ENCODE measurements around the gene PGAM4.

Gene PGAM4

DNA sequence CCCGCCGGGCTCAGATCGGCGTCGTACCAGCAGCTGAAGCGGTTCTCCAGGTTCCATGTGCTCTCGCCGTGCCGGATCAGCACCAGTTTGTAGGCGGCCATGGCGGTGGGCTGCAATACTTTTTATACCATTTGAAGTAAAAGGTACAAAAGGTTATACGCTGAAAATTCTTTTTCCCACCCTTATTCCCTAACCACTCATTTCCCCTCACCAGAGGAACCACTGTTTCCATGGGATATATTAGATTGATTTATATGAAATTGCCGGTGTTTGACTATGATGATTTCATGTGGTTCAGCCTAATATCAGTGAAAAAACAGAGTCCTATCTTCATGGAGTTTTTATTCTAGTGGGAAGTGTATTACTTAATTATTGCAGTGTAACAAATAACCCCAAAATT, at the start of gene PGAM4:
TSS of gene PGAM4 (minus strand) at position 101 of the 400 bp plus-strand sequence. CDS start at position 101, 0 bp downstream.
- no CpG with 5 or more reads among the region's 13 CpGs for WGBS (ENCODE audit: insufficient coverage, insufficient read length)
- no peaks in the 10 kb centered on the region for H3K36me3 ChIP-seq (ENCODE audit: control insufficient read depth, insufficient read depth, low read length)
- no peaks in the 10 kb centered on the region for H3K27me3 ChIP-seq (ENCODE audit: control insufficient read depth, insufficient read depth, low read length)
- no peak within 1 kb of the TSS for H3K27ac ChIP-seq (ENCODE audit: low read length)
- no peak within 1 kb of the TSS for H3K4me3 ChIP-seq (ENCODE audit: low read length)
- no peak for DNase-seq (ENCODE audit: low read depth, low spot score)
- no peaks in the 10 kb centered on the region for H3K9me3 ChIP-seq (ENCODE audit: control insufficient read depth, insufficient read depth, low read length)
- no peaks in the 10 kb centered on the region for H3K4me1 ChIP-seq (ENCODE audit: control insufficient read depth, insufficient read depth, low read length)

DNA sequence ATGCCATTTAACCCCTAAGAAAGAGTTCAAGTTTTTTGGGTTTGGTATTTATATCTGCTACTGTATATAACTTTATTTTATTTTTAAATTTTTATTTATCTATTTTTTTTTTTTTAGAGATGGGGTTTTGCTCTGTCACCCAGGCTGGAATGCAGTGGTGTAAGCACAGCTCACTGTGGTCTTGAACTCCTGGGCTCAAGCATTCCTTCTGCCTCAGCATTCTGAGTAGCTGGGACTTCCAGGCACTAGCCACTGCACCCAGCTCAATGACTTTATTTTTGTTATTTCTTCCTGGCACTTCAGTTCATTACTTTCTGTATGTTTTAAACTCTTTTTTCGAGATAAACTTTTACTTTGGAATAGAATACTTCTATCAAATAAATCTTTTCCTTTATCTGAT, 42.4 kb upstream of the PGAM4 start:
- Histone ChIP-seq H3K4me1 (ENCODE audit: control insufficient read depth, insufficient read depth, low read length) (no peaks in the 10 kb centered on the region), H3K36me3 (ENCODE audit: control insufficient read depth, insufficient read depth, low read length) (no peaks in the 10 kb centered on the region), H3K9me3 (ENCODE audit: control insufficient read depth, insufficient read depth, low read length) (no peaks in the 10 kb centered on the region), H3K27me3 (ENCODE audit: control insufficient read depth, insufficient read depth, low read length) (no peaks in the 10 kb centered on the region), H3K4me3 (ENCODE audit: low read length) (no peak overlapping the region), H3K27ac (ENCODE audit: low read length) (no peak overlapping the region)
- no CpG with 5 or more reads among the region's 1 CpG for WGBS (ENCODE audit: insufficient coverage, insufficient read length)
- no peak for DNase-seq (ENCODE audit: low read depth, low spot score)

GRCh38 chrX:77979870-77980269, 10.4 kb upstream of the PGAM4 start:
- Histone ChIP-seq H3K27ac (ENCODE audit: low read length) (no peak overlapping the region), H3K4me3 (ENCODE audit: low read length) (no peak overlapping the region), H3K36me3 (ENCODE audit: control insufficient read depth, insufficient read depth, low read length) (no peaks in the 10 kb centered on the region), H3K27me3 (ENCODE audit: control insufficient read depth, insufficient read depth, low read length) (no peaks in the 10 kb centered on the region), H3K4me1 (ENCODE audit: control insufficient read depth, insufficient read depth, low read length) (no peaks in the 10 kb centered on the region), H3K9me3 (ENCODE audit: control insufficient read depth, insufficient read depth, low read length) (no peaks in the 10 kb centered on the region)
- no peak for DNase-seq (ENCODE audit: low read depth, low spot score)
- no CpG with 5 or more reads among the region's 4 CpGs for WGBS (ENCODE audit: insufficient coverage, insufficient read length)

GRCh38 chrX:77977518-77977917, 8.1 kb upstream of the PGAM4 start:
- Histone ChIP-seq H3K27me3 (ENCODE audit: control insufficient read depth, insufficient read depth, low read length) (no peaks in the 10 kb centered on the region), H3K4me1 (ENCODE audit: control insufficient read depth, insufficient read depth, low read length) (no peaks in the 10 kb centered on the region), H3K36me3 (ENCODE audit: control insufficient read depth, insufficient read depth, low read length) (no peaks in the 10 kb centered on the region), H3K27ac (ENCODE audit: low read length) (no peak overlapping the region), H3K4me3 (ENCODE audit: low read length) (no peak overlapping the region), H3K9me3 (ENCODE audit: control insufficient read depth, insufficient read depth, low read length) (no peaks in the 10 kb centered on the region)
- no CpG with 5 or more reads among the region's 1 CpG for WGBS (ENCODE audit: insufficient coverage, insufficient read length)
- no peak for DNase-seq (ENCODE audit: low read depth, low spot score)

DNA sequence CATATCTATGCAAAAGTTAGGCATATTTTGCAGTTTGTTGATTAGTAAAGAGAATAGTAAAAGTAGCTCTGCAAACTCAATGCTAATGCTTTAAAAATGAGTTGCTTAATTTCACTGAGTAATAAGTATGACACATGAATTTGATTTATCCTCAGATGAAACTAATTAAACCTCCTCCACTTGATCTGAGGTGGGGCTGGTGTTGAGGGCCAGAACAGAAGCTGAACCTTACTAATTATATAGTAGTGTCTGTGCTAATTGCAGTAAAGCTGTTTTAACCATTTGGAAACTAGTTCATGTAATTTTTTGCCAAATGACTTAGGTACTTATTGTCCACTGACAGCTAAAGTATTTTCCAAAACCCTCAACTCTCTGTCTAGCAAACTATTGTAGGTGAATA, 7.7 kb upstream of the PGAM4 start:
- no peak for DNase-seq (ENCODE audit: low read depth, low spot score)
- Histone ChIP-seq H3K27me3 (ENCODE audit: control insufficient read depth, insufficient read depth, low read length) (no peaks in the 10 kb centered on the region), H3K4me3 (ENCODE audit: low read length) (no peak overlapping the region), H3K36me3 (ENCODE audit: control insufficient read depth, insufficient read depth, low read length) (no peaks in the 10 kb centered on the region), H3K27ac (ENCODE audit: low read length) (no peak overlapping the region), H3K4me1 (ENCODE audit: control insufficient read depth, insufficient read depth, low read length) (no peaks in the 10 kb centered on the region), H3K9me3 (ENCODE audit: control insufficient read depth, insufficient read depth, low read length) (no peaks in the 10 kb centered on the region)

- DNase-seq (ENCODE audit: low read depth, low spot score): no peak
- Histone ChIP-seq H3K27me3 (ENCODE audit: control insufficient read depth, insufficient read depth, low read length) (no peaks in the 10 kb centered on the region), H3K4me1 (ENCODE audit: control insufficient read depth, insufficient read depth, low read length) (no peaks in the 10 kb centered on the region), H3K9me3 (ENCODE audit: control insufficient read depth, insufficient read depth, low read length) (no peaks in the 10 kb centered on the region), H3K36me3 (ENCODE audit: control insufficient read depth, insufficient read depth, low read length) (no peaks in the 10 kb centered on the region), H3K27ac (ENCODE audit: low read length) (no peak overlapping the region), H3K4me3 (ENCODE audit: low read length) (no peak overlapping the region)
- WGBS (ENCODE audit: insufficient coverage, insufficient read length): no CpG with 5 or more reads among the region's 2 CpGs
Observed at GRCh38 chrX:77975755-77976154, 6.3 kb upstream of the PGAM4 start.

DNA sequence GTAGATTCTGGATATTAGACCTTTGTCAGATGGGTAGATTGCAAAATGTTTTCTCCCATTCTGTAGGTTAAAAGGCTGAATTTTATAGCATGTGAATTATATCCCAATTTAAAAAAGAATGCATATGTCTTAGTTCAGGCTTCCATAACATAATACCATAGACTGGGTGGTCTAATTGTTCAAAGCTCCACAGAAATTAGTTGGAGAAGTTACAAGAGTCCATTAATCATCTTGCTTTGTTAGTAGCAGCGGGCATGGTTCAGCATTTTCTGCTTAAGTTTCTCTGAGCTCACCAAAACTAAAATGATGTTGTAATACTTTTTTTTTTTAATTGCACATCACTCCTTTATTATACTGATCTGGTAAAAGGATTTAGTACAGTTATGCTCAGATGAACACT, 1.8 kb downstream of the PGAM4 start:
- H3K4me3 ChIP-seq (ENCODE audit: low read length): no peak overlapping the region
- no peak for DNase-seq (ENCODE audit: low read depth, low spot score)
- H3K27me3 ChIP-seq (ENCODE audit: control insufficient read depth, insufficient read depth, low read length): no peaks in the 10 kb centered on the region
- WGBS (ENCODE audit: insufficient coverage, insufficient read length): no CpG with 5 or more reads among the region's 1 CpG
- H3K27ac ChIP-seq (ENCODE audit: low read length): no peak overlapping the region
- no peaks in the 10 kb centered on the region for H3K4me1 ChIP-seq (ENCODE audit: control insufficient read depth, insufficient read depth, low read length)
- H3K9me3 ChIP-seq (ENCODE audit: control insufficient read depth, insufficient read depth, low read length): no peaks in the 10 kb centered on the region
- H3K36me3 ChIP-seq (ENCODE audit: control insufficient read depth, insufficient read depth, low read length): no peaks in the 10 kb centered on the region

GRCh38 chrX:77966361-77966760, 3.1 kb downstream of the PGAM4 start:
- H3K27me3 ChIP-seq (ENCODE audit: control insufficient read depth, insufficient read depth, low read length): no peaks in the 10 kb centered on the region
- no peak overlapping the region for H3K4me3 ChIP-seq (ENCODE audit: low read length)
- DNase-seq (ENCODE audit: low read depth, low spot score): no peak
- H3K9me3 ChIP-seq (ENCODE audit: control insufficient read depth, insufficient read depth, low read length): no peaks in the 10 kb centered on the region
- WGBS (ENCODE audit: insufficient coverage, insufficient read length): no CpG with 5 or more reads among the region's 3 CpGs
- H3K27ac ChIP-seq (ENCODE audit: low read length): no peak overlapping the region
- H3K36me3 ChIP-seq (ENCODE audit: control insufficient read depth, insufficient read depth, low read length): no peaks in the 10 kb centered on the region
- H3K4me1 ChIP-seq (ENCODE audit: control insufficient read depth, insufficient read depth, low read length): no peaks in the 10 kb centered on the region

GRCh38 chrX:77962068-77962902, 7.2 kb downstream of the PGAM4 start:
- no peaks in the 10 kb centered on the region for H3K9me3 ChIP-seq (ENCODE audit: control insufficient read depth, insufficient read depth, low read length)
- WGBS (ENCODE audit: insufficient coverage, insufficient read length): no CpG with 5 or more reads among the region's 13 CpGs
- H3K36me3 ChIP-seq (ENCODE audit: control insufficient read depth, insufficient read depth, low read length): no peaks in the 10 kb centered on the region
- no peak overlapping the region for H3K27ac ChIP-seq (ENCODE audit: low read length)
- DNase-seq (ENCODE audit: low read depth, low spot score): no peak
- H3K4me3 ChIP-seq (ENCODE audit: low read length): no peak overlapping the region
- no peaks in the 10 kb centered on the region for H3K4me1 ChIP-seq (ENCODE audit: control insufficient read depth, insufficient read depth, low read length)
- H3K27me3 ChIP-seq (ENCODE audit: control insufficient read depth, insufficient read depth, low read length): no peaks in the 10 kb centered on the region

DNA sequence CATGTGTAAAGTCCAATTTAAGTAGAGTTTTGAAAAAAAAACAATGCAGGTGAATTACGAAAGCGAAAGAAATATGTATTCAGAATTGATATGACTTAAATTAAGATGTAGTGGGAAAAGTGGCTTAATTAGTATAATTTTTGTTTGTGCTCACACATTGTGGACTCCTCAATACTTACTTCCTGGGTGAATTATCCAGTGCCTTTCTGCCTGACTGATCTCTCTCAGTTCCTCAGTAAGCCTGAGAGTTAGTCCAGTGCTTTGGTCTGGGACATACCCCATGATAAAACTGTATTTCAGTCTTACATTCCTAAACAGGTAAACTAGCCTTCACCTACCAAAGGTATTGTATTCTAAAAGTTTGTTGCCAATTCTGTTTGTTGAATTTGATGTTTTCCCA, 8.4 kb downstream of the PGAM4 start:
- Histone ChIP-seq H3K27ac (ENCODE audit: low read length) (no peak overlapping the region), H3K9me3 (ENCODE audit: control insufficient read depth, insufficient read depth, low read length) (no peaks in the 10 kb centered on the region), H3K4me1 (ENCODE audit: control insufficient read depth, insufficient read depth, low read length) (no peaks in the 10 kb centered on the region), H3K27me3 (ENCODE audit: control insufficient read depth, insufficient read depth, low read length) (no peaks in the 10 kb centered on the region), H3K36me3 (ENCODE audit: control insufficient read depth, insufficient read depth, low read length) (no peaks in the 10 kb centered on the region), H3K4me3 (ENCODE audit: low read length) (no peak overlapping the region)
- DNase-seq (ENCODE audit: low read depth, low spot score): no peak
- 100% methylated on average over 2 of the region's 2 CpGs for WGBS (ENCODE audit: insufficient coverage, insufficient read length)

GRCh38 chrX:77960567-77960966, 8.9 kb downstream of the PGAM4 start:
- no peaks in the 10 kb centered on the region for H3K9me3 ChIP-seq (ENCODE audit: control insufficient read depth, insufficient read depth, low read length)
- H3K27ac ChIP-seq (ENCODE audit: low read length): no peak overlapping the region
- no peaks in the 10 kb centered on the region for H3K36me3 ChIP-seq (ENCODE audit: control insufficient read depth, insufficient read depth, low read length)
- H3K27me3 ChIP-seq (ENCODE audit: control insufficient read depth, insufficient read depth, low read length): no peaks in the 10 kb centered on the region
- H3K4me3 ChIP-seq (ENCODE audit: low read length): no peak overlapping the region
- H3K4me1 ChIP-seq (ENCODE audit: control insufficient read depth, insufficient read depth, low read length): no peaks in the 10 kb centered on the region
- no peak for DNase-seq (ENCODE audit: low read depth, low spot score)
- no CpG with 5 or more reads among the region's 1 CpG for WGBS (ENCODE audit: insufficient coverage, insufficient read length)

Measured in iPS DF 6.9 (cell line).